ENCODE measurements around the gene ZNF653.
"Not testable (repeated sequence)": the region's sequence is repeated elsewhere in the genome, so short reads cannot be mapped to it uniquely, and the experiment has no call there.

ZNF653 gene

DNA sequence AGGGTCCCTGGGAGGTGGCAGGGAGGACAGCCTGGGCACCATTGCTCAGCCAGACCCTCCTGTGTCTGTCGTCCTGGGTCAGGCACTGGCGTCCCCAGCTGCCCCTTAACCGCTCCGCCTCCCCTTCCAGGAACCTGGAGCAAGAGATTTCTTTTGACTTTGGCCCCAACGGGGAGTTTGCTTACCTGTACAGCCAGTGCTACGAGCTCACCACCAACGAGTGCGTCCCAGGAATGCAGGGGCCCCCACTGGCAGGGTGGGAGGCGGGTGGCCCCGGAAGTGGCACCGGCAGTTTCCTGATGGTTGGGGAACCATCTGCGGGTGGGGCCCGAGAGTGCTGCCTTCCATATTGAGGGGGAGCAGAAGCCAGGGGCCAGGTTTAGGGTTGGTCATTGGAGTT lies 57.2 kb downstream of the ZNF653 start:
- H3K4me3 Mint-ChIP-seq: no peak overlapping the region
- no peaks in the 10 kb centered on the region for H3K27me3 Mint-ChIP-seq
- ATAC-seq (replicated peaks) (no peak), DNase-seq (no peak)
- peaks cover 5 to 11% of the 10 kb centered on the region in 2 donors for H3K4me1 Mint-ChIP-seq
- H3K36me3 Mint-ChIP-seq: peaks cover 28 to 54% of the 10 kb centered on the region in 2 donors
- no peaks in the 10 kb centered on the region for H3K9me3 Mint-ChIP-seq
- H3K27ac Mint-ChIP-seq: peak overlapping the region; percentile 37

DNA sequence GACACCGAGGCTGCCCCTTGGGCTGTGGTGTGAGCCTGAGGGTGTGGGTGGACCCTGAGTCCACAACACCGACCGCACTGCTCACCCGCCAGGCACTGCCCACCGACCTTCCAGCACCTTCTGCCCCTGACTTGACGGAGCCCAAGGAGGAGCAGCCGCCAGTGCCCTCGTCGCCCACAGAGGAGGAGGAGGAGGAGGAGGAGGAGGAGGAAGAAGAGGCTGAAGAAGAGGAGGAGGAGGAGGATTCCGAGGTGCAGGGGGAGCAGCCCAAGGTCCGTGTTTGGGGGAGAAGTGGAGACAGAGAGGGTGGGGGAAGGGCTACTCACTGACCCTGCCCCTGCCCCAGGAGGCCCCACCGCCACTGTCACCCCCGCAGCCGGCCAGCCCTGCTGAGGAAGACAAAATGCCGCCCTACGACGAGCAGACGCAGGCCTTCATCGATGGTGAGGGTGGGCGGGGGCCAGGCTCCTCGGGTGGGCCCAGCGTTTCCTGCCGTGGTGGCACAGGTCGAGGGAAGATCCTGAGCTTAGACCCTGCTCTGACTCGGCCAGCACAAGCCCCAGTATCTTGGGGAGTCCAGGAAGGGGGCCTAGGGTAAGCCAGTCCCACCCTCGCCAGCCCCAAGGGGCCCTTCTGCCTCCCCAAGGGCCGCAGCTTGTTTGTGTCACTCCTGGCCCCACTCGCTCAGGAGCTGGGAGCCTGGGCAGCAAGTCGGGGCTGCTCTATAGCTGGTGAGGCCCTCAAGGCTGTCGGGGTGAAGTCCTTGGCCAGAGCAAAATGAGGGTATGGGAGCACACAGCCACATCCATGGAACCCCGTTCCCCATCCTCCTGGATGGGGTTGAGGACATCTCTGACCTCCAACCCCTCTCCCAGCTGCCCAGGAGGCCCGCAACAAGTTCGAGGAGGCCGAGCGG lies 58.0 kb downstream of the ZNF653 start:
- no peak overlapping the region for H3K4me3 Mint-ChIP-seq
- peaks cover 5 to 11% of the 10 kb centered on the region in 2 donors for H3K4me1 Mint-ChIP-seq
- DNase-seq (no peak), ATAC-seq (replicated peaks) (no peak)
- no peaks in the 10 kb centered on the region for H3K9me3 Mint-ChIP-seq
- H3K27me3 Mint-ChIP-seq: no peaks in the 10 kb centered on the region
- H3K36me3 Mint-ChIP-seq: peaks cover 28 to 54% of the 10 kb centered on the region in 2 donors
- peak overlapping the region; percentile 14 for H3K27ac Mint-ChIP-seq

GRCh38 chr19:11446652-11447301 lies 58.9 kb downstream of the ZNF653 start:
- ATAC-seq (replicated peaks) (peak; percentile 78 to 81), DNase-seq (peak; percentile 29)
- Mint-ChIP-seq H3K36me3 (peaks cover 34 to 61% of the 10 kb centered on the region in 2 donors), H3K4me3 (no peak overlapping the region), H3K27ac (no peak overlapping the region), H3K4me1 (peaks cover 11 to 14% of the 10 kb centered on the region in 2 donors), H3K27me3 (no peaks in the 10 kb centered on the region), H3K9me3 (no peaks in the 10 kb centered on the region)

DNA sequence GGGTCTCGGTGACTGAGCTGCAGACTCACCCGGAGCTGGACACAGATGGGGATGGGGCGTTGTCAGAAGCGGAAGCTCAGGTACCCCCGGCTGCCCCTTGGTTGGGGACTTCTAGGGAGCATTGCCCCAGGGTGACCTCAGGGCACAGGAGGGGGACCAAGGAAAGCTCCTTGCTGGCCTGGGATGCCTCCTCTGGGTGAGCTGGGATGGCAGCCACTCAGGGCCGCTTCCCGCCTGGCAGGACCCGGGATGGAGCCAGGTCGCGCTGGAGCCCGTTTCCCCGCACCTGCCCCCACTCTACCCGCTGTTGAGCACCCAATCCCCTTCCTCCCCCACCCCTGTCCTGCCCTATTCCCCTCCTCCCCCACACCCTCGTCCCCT lies 59.4 kb downstream of the ZNF653 start:
- Mint-ChIP-seq H3K36me3 (peaks cover 35 to 64% of the 10 kb centered on the region in 2 donors), H3K9me3 (no peaks in the 10 kb centered on the region), H3K4me1 (peaks cover 14 to 15% of the 10 kb centered on the region in 2 donors), H3K27me3 (no peaks in the 10 kb centered on the region), H3K4me3 (no peak overlapping the region), H3K27ac (no peak overlapping the region)
- no peak for DNase-seq
- no peak for ATAC-seq (replicated peaks)

GRCh38 chr19:11445141-11445540 lies 60.5 kb downstream of the ZNF653 start:
- ATAC-seq (replicated peaks): no peak
- DNase-seq: no peak
- Mint-ChIP-seq H3K4me3 (no peak overlapping the region), H3K36me3 (peaks cover 38 to 67% of the 10 kb centered on the region in 2 donors), H3K9me3 (no peaks in the 10 kb centered on the region), H3K27ac (no peak overlapping the region), H3K4me1 (peaks cover 20 to 25% of the 10 kb centered on the region in 2 donors), H3K27me3 (no peaks in the 10 kb centered on the region)

DNA sequence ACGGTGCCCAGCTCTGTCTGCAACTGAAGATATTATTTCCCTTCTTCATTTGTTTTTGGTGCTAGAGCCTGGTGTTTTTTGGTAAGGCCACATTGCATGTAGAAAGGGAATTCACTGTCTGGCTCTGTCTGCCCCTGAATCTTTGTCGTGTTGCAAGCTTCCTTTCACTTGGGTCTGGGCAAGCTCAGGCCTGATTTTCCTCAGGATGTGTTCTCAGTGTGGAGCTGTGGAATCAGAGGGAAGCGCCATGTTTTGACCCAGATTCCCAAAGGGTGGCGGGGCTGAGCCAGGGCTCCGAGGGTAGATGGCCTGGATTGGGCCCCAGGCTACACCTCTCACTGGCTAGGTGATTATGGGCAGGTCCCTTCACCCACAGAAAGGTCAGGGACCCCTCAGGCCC lies 61.6 kb downstream of the ZNF653 start:
- DNase-seq (no peak), ATAC-seq (replicated peaks) (no peak)
- H3K4me1 Mint-ChIP-seq: peaks cover 20 to 25% of the 10 kb centered on the region in 2 donors
- no peak overlapping the region for H3K27ac Mint-ChIP-seq
- no peaks in the 10 kb centered on the region for H3K9me3 Mint-ChIP-seq
- H3K36me3 Mint-ChIP-seq: peaks cover 36 to 60% of the 10 kb centered on the region in 2 donors
- H3K4me3 Mint-ChIP-seq: no peak overlapping the region
- H3K27me3 Mint-ChIP-seq: no peaks in the 10 kb centered on the region

DNA sequence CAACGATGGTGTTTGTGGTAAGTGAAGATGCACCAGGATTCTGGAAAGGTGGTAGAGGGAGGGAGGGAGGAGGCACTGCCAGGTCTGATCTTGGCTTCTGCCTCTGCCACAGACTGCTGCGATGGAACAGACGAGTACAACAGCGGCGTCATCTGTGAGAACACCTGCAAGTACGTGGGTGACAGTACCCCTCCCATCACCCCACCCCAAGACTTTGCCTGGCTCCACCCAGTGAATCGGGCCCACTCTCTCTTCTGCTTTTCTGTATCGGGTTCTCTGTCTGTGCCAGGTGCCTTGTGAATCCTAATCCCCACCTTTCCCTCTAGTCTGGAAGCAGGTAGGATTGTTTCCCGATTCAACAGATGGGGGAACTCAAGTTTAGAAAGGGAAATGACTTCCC lies 67.7 kb downstream of the ZNF653 start:
- peak; percentile 36 for DNase-seq
- H3K27me3 Mint-ChIP-seq: no peaks in the 10 kb centered on the region
- H3K36me3 Mint-ChIP-seq: peaks cover 44 to 52% of the 10 kb centered on the region in 2 donors
- peaks cover 30 to 55% of the 10 kb centered on the region in 2 donors for H3K4me1 Mint-ChIP-seq
- H3K27ac Mint-ChIP-seq: peak overlapping the region; percentile 95
- no peaks in the 10 kb centered on the region for H3K9me3 Mint-ChIP-seq
- peak; percentile 7 to 25 for ATAC-seq (replicated peaks)
- peak overlapping the region; percentile 64 to 76 for H3K4me3 Mint-ChIP-seq

- ATAC-seq (replicated peaks) (no peak), DNase-seq (no peak)
- H3K4me1 Mint-ChIP-seq: peaks cover 22 to 42% of the 10 kb centered on the region in 2 donors
- H3K27ac Mint-ChIP-seq: peak overlapping the region; percentile 99
- peak overlapping the region; percentile 99 for H3K4me3 Mint-ChIP-seq
- H3K9me3 Mint-ChIP-seq: no peaks in the 10 kb centered on the region
- H3K36me3 Mint-ChIP-seq: peaks cover 34 to 38% of the 10 kb centered on the region in 2 donors
- no peaks in the 10 kb centered on the region for H3K27me3 Mint-ChIP-seq
These were observed 69.8 kb downstream of the ZNF653 start for GRCh38 chr19:11435833-11436313.

DNA sequence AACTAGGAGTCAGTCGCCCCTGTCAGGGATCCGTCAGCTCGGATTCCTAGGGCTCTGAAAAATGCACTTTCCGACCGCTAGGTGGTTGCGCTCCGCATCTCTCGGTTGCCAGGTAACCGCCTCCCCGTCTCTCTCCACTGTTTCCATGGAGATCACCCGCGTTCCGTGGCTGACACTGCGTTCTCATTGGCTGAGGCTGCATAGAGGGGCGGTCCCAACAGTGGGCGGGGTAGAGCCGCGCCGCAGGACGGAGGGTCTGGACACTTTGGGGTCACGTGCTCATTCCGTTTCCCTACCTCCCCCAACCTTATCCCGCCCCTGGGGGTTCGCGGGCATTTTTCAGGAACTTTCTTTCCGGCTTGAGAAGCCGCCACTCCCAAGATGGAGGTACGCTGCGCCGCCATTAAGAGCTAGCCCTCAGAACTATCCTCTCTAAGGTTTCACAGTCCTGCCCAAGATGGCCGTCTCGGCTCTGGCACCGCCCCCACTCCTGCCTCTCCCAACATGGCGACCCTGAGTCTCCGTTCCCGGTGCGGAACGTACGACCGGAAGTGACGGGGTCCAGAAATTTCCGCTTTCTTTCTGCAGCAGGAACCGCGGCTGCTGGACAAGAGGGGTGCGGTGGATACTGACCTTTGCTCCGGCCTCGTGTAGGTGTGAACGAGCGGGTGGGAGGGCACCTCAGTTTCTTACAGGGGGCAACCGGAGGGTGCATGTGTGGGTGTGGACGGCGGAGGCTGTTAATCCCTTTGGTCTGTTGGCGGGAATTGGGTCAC lies 70.4 kb downstream of the ZNF653 start, which contains the start of the genes ODAD3 and PRKCSH:
TSS of gene ODAD3 (minus strand) at position 65 of the 776 bp plus-strand sequence. CDS start 105 bp downstream, outside the sequence.
TSS of gene PRKCSH (plus strand) at position 579 of the 776 bp plus-strand sequence. CDS start 483 bp downstream, outside the sequence.
- H3K27ac Mint-ChIP-seq: peak within 1 kb of the TSS; percentile 99
- no peaks in the 10 kb centered on the region for H3K27me3 Mint-ChIP-seq
- no peaks in the 10 kb centered on the region for H3K9me3 Mint-ChIP-seq
- H3K4me3 Mint-ChIP-seq: peak within 1 kb of the TSS; percentile 99
- peaks cover 28 to 32% of the 10 kb centered on the region in 2 donors for H3K36me3 Mint-ChIP-seq
- peak; percentile 100 for DNase-seq
- H3K4me1 Mint-ChIP-seq: peaks cover 19 to 36% of the 10 kb centered on the region in 2 donors
- peak; percentile 93 to 94 for ATAC-seq (replicated peaks)

DNA sequence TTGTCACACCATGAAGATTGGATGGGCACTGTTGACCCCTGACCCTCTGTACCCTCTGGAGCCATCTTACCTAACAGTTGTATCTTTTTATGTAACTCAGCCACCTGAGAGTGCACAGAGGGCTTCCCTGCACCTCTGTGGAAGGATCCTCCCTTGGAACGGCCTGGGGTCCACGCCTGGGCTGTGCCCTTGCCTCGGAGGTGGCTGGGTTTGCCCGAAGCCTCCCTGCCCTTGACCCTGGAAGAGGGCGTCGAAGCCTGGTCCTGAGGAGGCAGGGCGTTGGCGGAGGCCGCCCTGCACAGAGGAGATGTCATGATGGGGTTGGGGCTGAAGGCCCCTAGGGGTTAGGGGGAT lies 71.0 kb downstream of the ZNF653 start:
- peak overlapping the region; percentile 99 for H3K27ac Mint-ChIP-seq
- peak overlapping the region; percentile 99 for H3K4me3 Mint-ChIP-seq
- peak; percentile 14 to 22 for ATAC-seq (replicated peaks)
- peaks cover 19 to 36% of the 10 kb centered on the region in 2 donors for H3K4me1 Mint-ChIP-seq
- no peak for DNase-seq
- no peaks in the 10 kb centered on the region for H3K27me3 Mint-ChIP-seq
- H3K36me3 Mint-ChIP-seq: peaks cover 25 to 31% of the 10 kb centered on the region in 2 donors
- H3K9me3 Mint-ChIP-seq: no peaks in the 10 kb centered on the region

DNA sequence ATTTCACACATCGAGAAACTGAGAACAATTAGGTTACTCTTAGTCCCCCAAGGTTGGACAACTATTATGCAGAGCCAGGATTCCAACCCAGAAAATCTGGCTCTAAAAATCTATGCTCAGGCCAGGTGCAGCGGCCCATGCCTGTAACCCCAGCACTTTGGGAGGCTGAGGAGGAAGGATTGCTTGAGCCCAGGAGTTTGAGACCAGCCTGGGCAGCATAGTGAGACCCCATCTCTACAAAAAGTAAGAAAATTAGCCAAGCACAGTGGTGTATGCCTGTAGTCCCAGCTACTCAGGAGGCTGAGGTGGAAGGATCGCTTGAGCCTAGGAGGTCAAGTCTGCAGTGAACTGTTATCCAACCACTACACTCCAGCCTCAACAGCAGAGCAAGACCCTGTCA lies 72.1 kb downstream of the ZNF653 start:
- ATAC-seq (replicated peaks); H3K27ac Mint-ChIP-seq; DNase-seq; H3K9me3 Mint-ChIP-seq; H3K27me3 Mint-ChIP-seq; H3K4me3 Mint-ChIP-seq: not testable (repeated sequence)
- H3K36me3 Mint-ChIP-seq: peaks cover 22 to 25% of the 10 kb centered on the region in 2 donors
- peaks cover 19 to 35% of the 10 kb centered on the region in 2 donors for H3K4me1 Mint-ChIP-seq
